HEK293 (cell line): ENCODE measurements around the gene SLC16A1.

ENCODE experiments used
- REST ChIP-seq: fragments of 450-650 bp; formaldehyde crosslinking; IDR thresholded peaks from 2 replicates; pipeline ENCODE4 v1.5.1; 2016; ENCODE audit warnings: missing biosample characterization, missing genetic modification characterization
- SP2 ChIP-seq: fragments of 450-650 bp; formaldehyde crosslinking; IDR thresholded peaks from 2 replicates; pipeline ENCODE4 v1.5.1; 2016; ENCODE audit warnings: missing biosample characterization, missing genetic modification characterization
- ZBTB17 ChIP-seq: fragments of 450-650 bp; formaldehyde crosslinking; IDR thresholded peaks from 2 replicates; pipeline ENCODE4 v1.5.1; 2016; ENCODE audit warnings: missing biosample characterization, missing genetic modification characterization
- ZBTB7A ChIP-seq: fragments of 450-650 bp; formaldehyde crosslinking; IDR thresholded peaks from 2 replicates; pipeline ENCODE4 v1.5.1; 2016; ENCODE audit warnings: low read depth, missing biosample characterization, missing genetic modification characterization
- ZNF341 ChIP-seq: fragments of 450-650 bp; formaldehyde crosslinking; IDR thresholded peaks from 2 replicates; pipeline ENCODE4; 2016; ENCODE audit warnings: low read depth, missing biosample characterization, missing genetic modification characterization
- ZNF426 ChIP-seq: fragments of 450-650 bp; formaldehyde crosslinking; IDR thresholded peaks from 2 replicates; pipeline ENCODE4 v1.5.1; 2017; ENCODE audit warnings: missing biosample characterization, missing genetic modification characterization, mild to moderate bottlenecking, inconsistent platforms, moderate library complexity
- ZNF513 ChIP-seq: fragments of 450-650 bp; IDR thresholded peaks from 2 replicates; pipeline ENCODE4 v1.5.1; 2018; ENCODE audit warnings: missing biosample characterization, missing genetic modification characterization
- ZNF707 ChIP-seq: fragments of 450-650 bp; formaldehyde crosslinking; IDR thresholded peaks from 2 replicates; pipeline ENCODE4 v1.5.1; 2016; ENCODE audit warnings: missing biosample characterization, missing genetic modification characterization
- ZNF830 ChIP-seq: fragments of 450-650 bp; IDR thresholded peaks from 2 replicates; pipeline ENCODE4 v1.5.0; 2018; ENCODE audit warnings: missing biosample characterization, missing genetic modification characterization, low read depth, mild to moderate bottlenecking, moderate library complexity
- TF ChIP-seq, protein P1 (sequence below): fragments of 450-650 bp; formaldehyde crosslinking; IDR thresholded peaks from 2 replicates; pipeline ENCODE4 v1.5.1; 2016; ENCODE audit warnings: missing biosample characterization, missing genetic modification characterization

GRCh38 chr1:112925015-112925414, 31.0 kb downstream of the SLC16A1 start:
- TF ChIP-seq ZNF513 (tag by site-specific recombination) (no peak), ZNF830 (tag by site-specific recombination) (no peak), ZNF426 (tag by site-specific recombination) (no peak), SP2 (no peak), ZNF707 (tag by site-specific recombination) (no peak), ZBTB7A (tag by site-specific recombination) (no peak), ZBTB17 (tag by site-specific recombination) (no peak), ZNF341 (tag by site-specific recombination) (no peak), REST (tag by site-specific recombination) (no peak)
- TF ChIP-seq, protein P1, sequence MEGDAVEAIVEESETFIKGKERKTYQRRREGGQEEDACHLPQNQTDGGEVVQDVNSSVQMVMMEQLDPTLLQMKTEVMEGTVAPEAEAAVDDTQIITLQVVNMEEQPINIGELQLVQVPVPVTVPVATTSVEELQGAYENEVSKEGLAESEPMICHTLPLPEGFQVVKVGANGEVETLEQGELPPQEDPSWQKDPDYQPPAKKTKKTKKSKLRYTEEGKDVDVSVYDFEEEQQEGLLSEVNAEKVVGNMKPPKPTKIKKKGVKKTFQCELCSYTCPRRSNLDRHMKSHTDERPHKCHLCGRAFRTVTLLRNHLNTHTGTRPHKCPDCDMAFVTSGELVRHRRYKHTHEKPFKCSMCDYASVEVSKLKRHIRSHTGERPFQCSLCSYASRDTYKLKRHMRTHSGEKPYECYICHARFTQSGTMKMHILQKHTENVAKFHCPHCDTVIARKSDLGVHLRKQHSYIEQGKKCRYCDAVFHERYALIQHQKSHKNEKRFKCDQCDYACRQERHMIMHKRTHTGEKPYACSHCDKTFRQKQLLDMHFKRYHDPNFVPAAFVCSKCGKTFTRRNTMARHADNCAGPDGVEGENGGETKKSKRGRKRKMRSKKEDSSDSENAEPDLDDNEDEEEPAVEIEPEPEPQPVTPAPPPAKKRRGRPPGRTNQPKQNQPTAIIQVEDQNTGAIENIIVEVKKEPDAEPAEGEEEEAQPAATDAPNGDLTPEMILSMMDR (tag by site-specific recombination), result no peak
